Raji (cell line): Measurements from ENCODE around the gene PDGFRB.

Experiments used
- POLR2A ChIP-seq: IDR thresholded peaks from 2 replicates; pipeline ENCODE4 v1.6.1; 2011; ENCODE audit warnings: low read depth, low read length, control low read depth; ENCODE audit not compliant: insufficient read depth

The PDGFRB gene

GRCh38 chr5:150077060-150077459 is 78.6 kb downstream of the PDGFRB start:
- no peak for TF ChIP-seq POLR2A

GRCh38 chr5:150075806-150076205 is 79.8 kb downstream of the PDGFRB start:
- TF ChIP-seq POLR2A = no peak

GRCh38 chr5:150075233-150075632 is 80.4 kb downstream of the PDGFRB start:
- no peak for TF ChIP-seq POLR2A

- TF ChIP-seq POLR2A = no peak
Measured at GRCh38 chr5:150073677-150074076, 82.0 kb downstream of the PDGFRB start.

- TF ChIP-seq POLR2A = no peak
Measured at GRCh38 chr5:150073086-150073625, 82.5 kb downstream of the PDGFRB start.

- TF ChIP-seq POLR2A = no peak
Measured at GRCh38 chr5:150070821-150071220, 84.8 kb downstream of the PDGFRB start.

- TF ChIP-seq POLR2A = no peak
Measured at GRCh38 chr5:150069672-150070627, 85.7 kb downstream of the PDGFRB start.

GRCh38 chr5:150068961-150069645 is 86.5 kb downstream of the PDGFRB start:
- no peak for TF ChIP-seq POLR2A

- no peak for TF ChIP-seq POLR2A
Measured at GRCh38 chr5:150068472-150068871, 87.2 kb downstream of the PDGFRB start.

GRCh38 chr5:150068071-150068470 is 87.6 kb downstream of the PDGFRB start:
- TF ChIP-seq POLR2A = no peak

- no peak for TF ChIP-seq POLR2A
Measured at GRCh38 chr5:150067405-150067960, 88.2 kb downstream of the PDGFRB start.

- TF ChIP-seq POLR2A = no peak
Measured at GRCh38 chr5:150066901-150067396, 88.7 kb downstream of the PDGFRB start.

GRCh38 chr5:150066436-150066835 is 89.2 kb downstream of the PDGFRB start:
- TF ChIP-seq POLR2A = no peak

GRCh38 chr5:150065886-150066285 is 89.8 kb downstream of the PDGFRB start:
- TF ChIP-seq POLR2A = no peak

GRCh38 chr5:150065346-150065745 is 90.3 kb downstream of the PDGFRB start:
- no peak for TF ChIP-seq POLR2A
